HepG2 (cell line): ENCODE data around the gene TNXB. TPM values are rescaled to one million over a fixed set of nuclear protein-coding genes. Genes with fewer than 3 reads are reported as not detected.
A peak's percentile ranks its signal among the peaks of the same experiment; 100 is the strongest.

Experiments used
- ATF2 ChIP-seq: sonication (generic); formaldehyde crosslinking; IDR thresholded peaks from 2 replicates; pipeline ENCODE4 v1.4.0; 2020; ENCODE audit warnings: missing genetic modification reagents
- ISL2 ChIP-seq: sonication (generic); formaldehyde crosslinking; IDR thresholded peaks from 2 replicates; pipeline ENCODE4 v1.5.0; 2020; ENCODE audit warnings: missing genetic modification reagents
- JUN ChIP-seq: sonication (generic); formaldehyde crosslinking; IDR thresholded peaks from 2 replicates; pipeline ENCODE4 v1.4.0; 2020; ENCODE audit warnings: mild to moderate bottlenecking, missing genetic modification reagents
- KDM3A ChIP-seq: IDR thresholded peaks from 2 replicates; pipeline ENCODE4 v1.6.1; 2018; ENCODE audit warnings: low read depth, missing compliant biosample characterization
- MAX ChIP-seq: IDR thresholded peaks from 2 replicates; pipeline ENCODE4 v1.6.1; 2012; ENCODE audit warnings: inconsistent platforms
- MYNN ChIP-seq: sonication (generic); formaldehyde crosslinking; IDR thresholded peaks from 2 replicates; pipeline ENCODE4 v1.4.0; 2020; ENCODE audit warnings: mild to moderate bottlenecking, low read depth, missing genetic modification reagents
- NCOA1 ChIP-seq: sonication (generic); formaldehyde crosslinking; IDR thresholded peaks from 2 replicates; pipeline ENCODE4 v1.9.0; 2021; ENCODE audit warnings: missing genetic modification reagents
- NCOA5 ChIP-seq: sonication (generic); formaldehyde crosslinking; IDR thresholded peaks from 2 replicates; pipeline ENCODE4 v1.4.0; 2020; ENCODE audit warnings: missing genetic modification reagents
- PRPF4 ChIP-seq: fragments of 200-400 bp; formaldehyde crosslinking; IDR thresholded peaks from 2 replicates; pipeline ENCODE4 v1.6.1; 2016; ENCODE audit warnings: low read length, low read depth; ENCODE audit not compliant: poor library complexity, severe bottlenecking
- REL ChIP-seq: sonication (generic); formaldehyde crosslinking; conservative IDR thresholded peaks from 2 replicates; pipeline ENCODE4 v1.8.0; 2022; ENCODE audit warnings: mild to moderate bottlenecking, missing genetic modification reagents, moderate library complexity
- SALL2 ChIP-seq: sonication (generic); formaldehyde crosslinking; IDR thresholded peaks from 2 replicates; pipeline ENCODE4 v1.8.1; 2023; ENCODE audit warnings: mild to moderate bottlenecking, missing genetic modification reagents, inconsistent platforms
- SMARCE1 ChIP-seq: fragments of 450-650 bp; IDR thresholded peaks from 2 replicates; pipeline ENCODE4 v1.6.1; 2017; ENCODE audit warnings: borderline replicate concordance
- TCF7L2 ChIP-seq: IDR thresholded peaks from 2 replicates; pipeline ENCODE4 v1.6.1; 2011; ENCODE audit warnings: mild to moderate bottlenecking, low read depth, low read length, moderate library complexity
- ZNF567 ChIP-seq: sonication (generic); formaldehyde crosslinking; IDR thresholded peaks from 2 replicates; pipeline ENCODE4 v1.8.1; 2023; ENCODE audit warnings: mild to moderate bottlenecking, missing genetic modification reagents, borderline replicate concordance
- ZNF670 ChIP-seq: sonication (generic); formaldehyde crosslinking; IDR thresholded peaks from 2 replicates; pipeline ENCODE4 v1.8.0; 2022; ENCODE audit warnings: mild to moderate bottlenecking, missing genetic modification reagents, borderline replicate concordance
- ZSCAN25 ChIP-seq: sonication (generic); formaldehyde crosslinking; IDR thresholded peaks from 2 replicates; pipeline ENCODE4 v1.8.0; 2022; ENCODE audit warnings: mild to moderate bottlenecking, missing genetic modification reagents
- polyA plus RNA-seq, 8 experiments: library from polyadenylated mRNA; depleted of rRNA in 3 of 8; stranded (reverse) in 7 of 8; unstranded in 1 of 8; fragments of >200 nt; fragmentation: Illumina TruSeq in 4 of 8; extraction: Trizol in 4 of 8; gene quantifications; 2 replicates each; pipeline versions ENCODE4 v1.2.1 to v1.2.3, GENCODE V29; 2011 to 2016; ENCODE audit warnings: low read depth in 4 of 8, missing spikeins in 1 of 8, mixed read lengths in 1 of 8; ENCODE audit not compliant: insufficient read depth in 1 of 8
- total RNA-seq, 5 experiments: library from RNA; depleted of rRNA; stranded (reverse); fragments of >200 nt; fragmentation: Illumina TruSeq; extraction: Trizol; gene quantifications; 2 replicates each; pipeline ENCODE4 v1.2.3, GENCODE V29; 2016; ENCODE audit warnings: low read depth in 1 of 5
- TF ChIP-seq, protein P1 (sequence below): sonication (generic); formaldehyde crosslinking; conservative IDR thresholded peaks from 2 replicates; pipeline ENCODE4 v1.8.0; 2022; ENCODE audit warnings: low read depth, missing genetic modification reagents
- TF ChIP-seq, protein P2 (sequence below): sonication (generic); formaldehyde crosslinking; IDR thresholded peaks from 2 replicates; pipeline ENCODE4 v1.8.1; 2023; ENCODE audit warnings: mild to moderate bottlenecking, missing genetic modification reagents
- TF ChIP-seq, protein P3 (sequence below): sonication (generic); formaldehyde crosslinking; IDR thresholded peaks from 2 replicates; pipeline ENCODE4 v1.4.0; 2020; ENCODE audit warnings: mild to moderate bottlenecking, missing genetic modification reagents, borderline replicate concordance

Gene TNXB
- total and polyA plus RNA-seq, 2 of the 13 experiments (the other 11 are each of a cell fraction or from before 2014, with no cell fraction given), result 1.6 to 2.7 TPM

GRCh38 chr6:32153564-32154513, 44.7 kb upstream of the TNXB start, which contains the start of gene PPT2 (continued):
- peak; percentile 25; the same call in 1 of the 2 replicates for TF ChIP-seq SALL2 (CRISPR knock-in tag)
- peak; percentile 83 for TF ChIP-seq ISL2 (CRISPR knock-in tag)
- TF ChIP-seq SMARCE1, result no peak
- peak; percentile 58 for TF ChIP-seq KDM3A (CRISPR knock-in tag)
- TF ChIP-seq TCF7L2, result no peak
- no peak for TF ChIP-seq NCOA1
- TF ChIP-seq ATF2 (CRISPR knock-in tag), result peak; percentile 42
- peak; percentile 57 for TF ChIP-seq MAX
- TF ChIP-seq MYNN (CRISPR knock-in tag), result peak; percentile 60; the same call in 1 of the 2 replicates
- peak; percentile 99 for TF ChIP-seq PRPF4
- no peak for TF ChIP-seq ZSCAN25 (CRISPR knock-in tag)
- TF ChIP-seq ZNF567, result peak; percentile 92; the same call in 1 of the 2 replicates
- TF ChIP-seq JUN (CRISPR knock-in tag), result peak; percentile 72; the same call in 1 of the 2 replicates
- no peak for TF ChIP-seq NCOA5
- no peak for TF ChIP-seq REL (CRISPR knock-in tag)
- TF ChIP-seq, protein P1, sequence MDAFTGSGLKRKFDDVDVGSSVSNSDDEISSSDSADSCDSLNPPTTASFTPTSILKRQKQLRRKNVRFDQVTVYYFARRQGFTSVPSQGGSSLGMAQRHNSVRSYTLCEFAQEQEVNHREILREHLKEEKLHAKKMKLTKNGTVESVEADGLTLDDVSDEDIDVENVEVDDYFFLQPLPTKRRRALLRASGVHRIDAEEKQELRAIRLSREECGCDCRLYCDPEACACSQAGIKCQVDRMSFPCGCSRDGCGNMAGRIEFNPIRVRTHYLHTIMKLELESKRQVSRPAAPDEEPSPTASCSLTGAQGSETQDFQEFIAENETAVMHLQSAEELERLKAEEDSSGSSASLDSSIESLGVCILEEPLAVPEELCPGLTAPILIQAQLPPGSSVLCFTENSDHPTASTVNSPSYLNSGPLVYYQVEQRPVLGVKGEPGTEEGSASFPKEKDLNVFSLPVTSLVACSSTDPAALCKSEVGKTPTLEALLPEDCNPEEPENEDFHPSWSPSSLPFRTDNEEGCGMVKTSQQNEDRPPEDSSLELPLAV (CRISPR knock-in tag), result no peak
- TF ChIP-seq, protein P2, sequence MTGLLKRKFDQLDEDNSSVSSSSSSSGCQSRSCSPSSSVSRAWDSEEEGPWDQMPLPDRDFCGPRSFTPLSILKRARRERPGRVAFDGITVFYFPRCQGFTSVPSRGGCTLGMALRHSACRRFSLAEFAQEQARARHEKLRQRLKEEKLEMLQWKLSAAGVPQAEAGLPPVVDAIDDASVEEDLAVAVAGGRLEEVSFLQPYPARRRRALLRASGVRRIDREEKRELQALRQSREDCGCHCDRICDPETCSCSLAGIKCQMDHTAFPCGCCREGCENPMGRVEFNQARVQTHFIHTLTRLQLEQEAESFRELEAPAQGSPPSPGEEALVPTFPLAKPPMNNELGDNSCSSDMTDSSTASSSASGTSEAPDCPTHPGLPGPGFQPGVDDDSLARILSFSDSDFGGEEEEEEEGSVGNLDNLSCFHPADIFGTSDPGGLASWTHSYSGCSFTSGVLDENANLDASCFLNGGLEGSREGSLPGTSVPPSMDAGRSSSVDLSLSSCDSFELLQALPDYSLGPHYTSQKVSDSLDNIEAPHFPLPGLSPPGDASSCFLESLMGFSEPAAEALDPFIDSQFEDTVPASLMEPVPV (CRISPR knock-in tag), result no peak
- TF ChIP-seq ZNF670, result peak; percentile 87; the same call in 1 of the 2 replicates
- TF ChIP-seq, protein P3, sequence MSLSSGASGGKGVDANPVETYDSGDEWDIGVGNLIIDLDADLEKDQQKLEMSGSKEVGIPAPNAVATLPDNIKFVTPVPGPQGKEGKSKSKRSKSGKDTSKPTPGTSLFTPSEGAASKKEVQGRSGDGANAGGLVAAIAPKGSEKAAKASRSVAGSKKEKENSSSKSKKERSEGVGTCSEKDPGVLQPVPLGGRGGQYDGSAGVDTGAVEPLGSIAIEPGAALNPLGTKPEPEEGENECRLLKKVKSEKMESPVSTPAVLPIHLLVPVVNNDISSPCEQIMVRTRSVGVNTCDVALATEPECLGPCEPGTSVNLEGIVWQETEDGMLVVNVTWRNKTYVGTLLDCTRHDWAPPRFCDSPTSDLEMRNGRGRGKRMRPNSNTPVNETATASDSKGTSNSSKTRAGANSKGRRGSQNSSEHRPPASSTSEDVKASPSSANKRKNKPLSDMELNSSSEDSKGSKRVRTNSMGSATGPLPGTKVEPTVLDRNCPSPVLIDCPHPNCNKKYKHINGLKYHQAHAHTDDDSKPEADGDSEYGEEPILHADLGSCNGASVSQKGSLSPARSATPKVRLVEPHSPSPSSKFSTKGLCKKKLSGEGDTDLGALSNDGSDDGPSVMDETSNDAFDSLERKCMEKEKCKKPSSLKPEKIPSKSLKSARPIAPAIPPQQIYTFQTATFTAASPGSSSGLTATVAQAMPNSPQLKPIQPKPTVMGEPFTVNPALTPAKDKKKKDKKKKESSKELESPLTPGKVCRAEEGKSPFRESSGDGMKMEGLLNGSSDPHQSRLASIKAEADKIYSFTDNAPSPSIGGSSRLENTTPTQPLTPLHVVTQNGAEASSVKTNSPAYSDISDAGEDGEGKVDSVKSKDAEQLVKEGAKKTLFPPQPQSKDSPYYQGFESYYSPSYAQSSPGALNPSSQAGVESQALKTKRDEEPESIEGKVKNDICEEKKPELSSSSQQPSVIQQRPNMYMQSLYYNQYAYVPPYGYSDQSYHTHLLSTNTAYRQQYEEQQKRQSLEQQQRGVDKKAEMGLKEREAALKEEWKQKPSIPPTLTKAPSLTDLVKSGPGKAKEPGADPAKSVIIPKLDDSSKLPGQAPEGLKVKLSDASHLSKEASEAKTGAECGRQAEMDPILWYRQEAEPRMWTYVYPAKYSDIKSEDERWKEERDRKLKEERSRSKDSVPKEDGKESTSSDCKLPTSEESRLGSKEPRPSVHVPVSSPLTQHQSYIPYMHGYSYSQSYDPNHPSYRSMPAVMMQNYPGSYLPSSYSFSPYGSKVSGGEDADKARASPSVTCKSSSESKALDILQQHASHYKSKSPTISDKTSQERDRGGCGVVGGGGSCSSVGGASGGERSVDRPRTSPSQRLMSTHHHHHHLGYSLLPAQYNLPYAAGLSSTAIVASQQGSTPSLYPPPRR (CRISPR knock-in tag), result peak; percentile 47; the same call in 1 of the 2 replicates
